MM.1S (cell line): ENCODE data around the gene IMPA2.

Experiments
- DNase-seq: peaks from one replicate; pipeline ENCODE4 v3.0.0-alpha.2; 2015
- H2AFZ ChIP-seq: fragments of 300-600 bp; sonication (generic); 2 replicates; pipeline ENCODE4 v1.6.0; 2016; ENCODE audit warnings: antibody characterized with exemption, low read length
- H3F3A ChIP-seq: fragments of 300-600 bp; sonication (generic); 2 replicates; pipeline ENCODE4 v1.6.1; 2016; ENCODE audit warnings: mild to moderate bottlenecking, antibody characterized with exemption, low read length, moderate library complexity, mixed read lengths; ENCODE audit not compliant: insufficient read depth
- H3K27ac ChIP-seq: fragments of 300-600 bp; sonication (generic); 2 replicates; pipeline ENCODE4 v1.5.1; 2016; ENCODE audit warnings: mild to moderate bottlenecking, low read length
- H3K27me3 ChIP-seq: fragments of 300-600 bp; sonication (generic); replicated peaks from 2 replicates; pipeline ENCODE4 v1.6.0; 2016; ENCODE audit warnings: low read length; ENCODE audit not compliant: insufficient read depth
- H3K36me3 ChIP-seq: fragments of 300-600 bp; sonication (generic); replicated peaks from 2 replicates; pipeline ENCODE4 v1.6.1; 2016; ENCODE audit warnings: mild to moderate bottlenecking, low read length, mixed read lengths; ENCODE audit not compliant: insufficient read depth
- H3K4me1 ChIP-seq: fragments of 300-600 bp; sonication (generic); 2 replicates; pipeline ENCODE4 v1.6.1; 2016; ENCODE audit warnings: low read length, mixed read lengths
- H3K4me2 ChIP-seq: fragments of 300-600 bp; sonication (generic); 2 replicates; pipeline ENCODE4 v1.6.0; 2016; ENCODE audit warnings: low read depth, low read length
- H3K4me3 ChIP-seq: fragments of 300-600 bp; sonication (generic); 2 replicates; pipeline ENCODE4 v1.5.1; 2016; ENCODE audit warnings: low read length, mixed read lengths
- H3K79me2 ChIP-seq: fragments of 300-600 bp; sonication (generic); 2 replicates; pipeline ENCODE4 v1.6.1; 2016; ENCODE audit warnings: mixed run types, low read length, mixed read lengths
- H3K9ac ChIP-seq: fragments of 300-600 bp; sonication (generic); 2 replicates; pipeline ENCODE4 v1.6.1; 2016; ENCODE audit warnings: low read length, mixed read lengths
- H3K9me2 ChIP-seq: fragments of 300-600 bp; sonication (generic); replicated peaks from 2 replicates; pipeline ENCODE4 v1.6.1; 2016; ENCODE audit warnings: mild to moderate bottlenecking, low read length, mixed read lengths; ENCODE audit not compliant: insufficient read depth
- H3K9me3 ChIP-seq: fragments of 300-600 bp; sonication (generic); replicated peaks from 2 replicates; pipeline ENCODE4 v1.6.1; 2016; ENCODE audit warnings: mild to moderate bottlenecking, low read length, mixed read lengths; ENCODE audit not compliant: insufficient read depth
- H4K20me1 ChIP-seq: fragments of 300-600 bp; sonication (generic); 2 replicates; pipeline ENCODE4 v1.6.1; 2016; ENCODE audit warnings: mild to moderate bottlenecking, low read length, moderate library complexity, mixed read lengths; ENCODE audit not compliant: insufficient read depth
- CTCF ChIP-seq: fragments of 300-600 bp; sonication (generic); IDR thresholded peaks from 2 replicates; pipeline ENCODE4 v1.5.1; 2016; ENCODE audit warnings: antibody characterized with exemption, low read length, mixed read lengths
- EZH2 ChIP-seq: fragments of 300-600 bp; sonication (generic); optimal IDR thresholded peaks from 2 replicates; pipeline ENCODE3; 2017; ENCODE audit warnings: low read depth, mild to moderate bottlenecking, antibody characterized with exemption, low read length, mixed read lengths
- EZH2phosphoT487 ChIP-seq: fragments of 300-600 bp; sonication (generic); IDR thresholded peaks from 2 replicates; pipeline ENCODE4 v1.6.1; 2018; ENCODE audit warnings: antibody characterized with exemption, low read length

IMPA2 gene

GRCh38 chr18:11960743-11961380 is 20.4 kb upstream of the IMPA2 start:
- H3K27ac ChIP-seq = no peak overlapping the region
- no peak overlapping the region for H2AFZ ChIP-seq
- H3K36me3 ChIP-seq = no peaks in the 10 kb centered on the region
- TF ChIP-seq EZH2phosphoT487 = no peak
- no peaks in the 10 kb centered on the region for H3K79me2 ChIP-seq
- no peak overlapping the region for H3K9ac ChIP-seq
- no peaks in the 10 kb centered on the region for H3K4me1 ChIP-seq
- H3K9me3 ChIP-seq = no peaks in the 10 kb centered on the region
- H4K20me1 ChIP-seq = no peaks in the 10 kb centered on the region
- H3F3A ChIP-seq = no peaks in the 10 kb centered on the region
- no peaks in the 10 kb centered on the region for H3K9me2 ChIP-seq
- DNase-seq = no peak
- H3K4me2 ChIP-seq = no peak overlapping the region
- H3K27me3 ChIP-seq = no peaks in the 10 kb centered on the region
- H3K4me3 ChIP-seq = no peak overlapping the region

- Histone ChIP-seq H3K9me3 (no peaks in the 10 kb centered on the region), H3K9me2 (no peaks in the 10 kb centered on the region), H3K79me2 (no peaks in the 10 kb centered on the region), H3K27ac (no peak overlapping the region), H3K27me3 (no peaks in the 10 kb centered on the region), H4K20me1 (no peaks in the 10 kb centered on the region), H3K4me2 (no peak overlapping the region), H3K4me1 (no peaks in the 10 kb centered on the region), H3F3A (no peaks in the 10 kb centered on the region), H3K9ac (no peak overlapping the region), H3K4me3 (no peak overlapping the region), H2AFZ (no peak overlapping the region), H3K36me3 (no peaks in the 10 kb centered on the region)
- no peak for DNase-seq
- TF ChIP-seq EZH2phosphoT487 (no peak), EZH2 (no peak), CTCF (no peak)
Measured at GRCh38 chr18:11962597-11962996, 18.7 kb upstream of the IMPA2 start.

GRCh38 chr18:11963991-11964484 is 17.3 kb upstream of the IMPA2 start:
- no peak for TF ChIP-seq EZH2phosphoT487
- no peak for TF ChIP-seq EZH2
- TF ChIP-seq CTCF = no peak
- no peaks in the 10 kb centered on the region for H3K36me3 ChIP-seq
- H3F3A ChIP-seq = no peaks in the 10 kb centered on the region
- no peaks in the 10 kb centered on the region for H3K79me2 ChIP-seq
- H3K9me2 ChIP-seq = no peaks in the 10 kb centered on the region
- no peaks in the 10 kb centered on the region for H4K20me1 ChIP-seq
- no peak overlapping the region for H3K9ac ChIP-seq
- no peaks in the 10 kb centered on the region for H3K27me3 ChIP-seq
- H3K4me2 ChIP-seq = no peak overlapping the region
- no peak overlapping the region for H2AFZ ChIP-seq
- no peaks in the 10 kb centered on the region for H3K4me1 ChIP-seq
- DNase-seq = no peak
- no peak overlapping the region for H3K4me3 ChIP-seq
- no peak overlapping the region for H3K27ac ChIP-seq
- no peaks in the 10 kb centered on the region for H3K9me3 ChIP-seq
